K562 (cell line): Measurements from ENCODE around the gene GALNS. TPM values are rescaled to one million over a fixed set of nuclear protein-coding genes. Genes with fewer than 3 reads are reported as not detected.

ENCODE experiments used
- ARID4B ChIP-seq: sonication (generic); formaldehyde crosslinking; IDR thresholded peaks from 2 replicates; pipeline ENCODE4 v1.8.0; 2022; ENCODE audit warnings: mild to moderate bottlenecking, missing genetic modification reagents
- ATF3 ChIP-seq, 2 experiments: fragments of 450-650 bp in 1 of 2; sonication (generic) in 1 of 2; formaldehyde crosslinking in 1 of 2; IDR thresholded peaks in 1 of 2; conservative IDR thresholded peaks in 1 of 2; 2 replicates each; pipeline versions ENCODE4 v1.6.1 to v1.8.1; 2016 to 2023; ENCODE audit warnings: mild to moderate bottlenecking in 2 of 2, moderate library complexity in 2 of 2, inconsistent platforms in 1 of 2, missing genetic modification reagents in 1 of 2
- ATF7 ChIP-seq: fragments of 450-650 bp; IDR thresholded peaks from 2 replicates; pipeline ENCODE4 v1.7.1; 2014; ENCODE audit warnings: mild to moderate bottlenecking, moderate library complexity
- BCLAF1 ChIP-seq, 2 experiments: fragments of 450-650 bp in 1 of 2; IDR thresholded peaks; 2 replicates each; pipeline ENCODE4 v1.6.1; 2011 to 2017; ENCODE audit warnings: low read depth in 2 of 2, antibody characterized with exemption in 1 of 2, borderline replicate concordance in 1 of 2, low read length in 1 of 2, mild to moderate bottlenecking in 1 of 2, mixed read lengths in 1 of 2; ENCODE audit not compliant: control insufficient read depth in 1 of 2
- ETS1 ChIP-seq: conservative IDR thresholded peaks from 2 replicates; pipeline ENCODE4 v1.6.1; 2011; ENCODE audit warnings: low read depth, mild to moderate bottlenecking, low read length; ENCODE audit not compliant: control insufficient read depth
- HCFC1 ChIP-seq: IDR thresholded peaks from 2 replicates; pipeline ENCODE4 v1.6.1; 2012; ENCODE audit warnings: low read depth, low read length, improper control_type of control experiment
- MIER1 ChIP-seq: fragments of 450-650 bp; IDR thresholded peaks from 2 replicates; pipeline ENCODE4 v1.6.1; 2016; ENCODE audit warnings: antibody characterized with exemption, mild to moderate bottlenecking, low read depth
- PRMT5 ChIP-seq: sonication (generic); formaldehyde crosslinking; IDR thresholded peaks from 2 replicates; pipeline ENCODE4 v1.5.0; 2020; ENCODE audit warnings: missing genetic modification reagents
- SAFB2 ChIP-seq: fragments of 200-400 bp; formaldehyde crosslinking; IDR thresholded peaks from 2 replicates; pipeline ENCODE4 v1.6.1; 2018; ENCODE audit warnings: borderline replicate concordance, low read length, low read depth, moderate library complexity; ENCODE audit not compliant: severe bottlenecking
- SIN3B ChIP-seq: fragments of 450-650 bp; IDR thresholded peaks from 2 replicates; pipeline ENCODE4 v1.6.1; 2017; ENCODE audit warnings: low read depth, mild to moderate bottlenecking, moderate library complexity
- ZNF121 ChIP-seq: sonication (generic); formaldehyde crosslinking; conservative IDR thresholded peaks from 2 replicates; pipeline ENCODE4 v1.8.0; 2022; ENCODE audit warnings: missing genetic modification reagents
- ZNF384 ChIP-seq: IDR thresholded peaks from 2 replicates; pipeline ENCODE4 v1.6.1; 2012; ENCODE audit warnings: low read depth, low read length, improper control_type of control experiment
- ZNF740 ChIP-seq, 3 experiments: fragments of 200-800 bp in 1 of 3; sonication (Bioruptor generic) in 1 of 3; sonication (generic) in 1 of 3; formaldehyde crosslinking in 1 of 3; IDR thresholded peaks; 2 replicates each; pipeline versions ENCODE4 v1.6.1 to v1.8.0; 2016 to 2022; ENCODE audit warnings: mild to moderate bottlenecking in 2 of 3, missing compliant biosample characterization in 2 of 3, missing genetic modification characterization in 2 of 3, missing genetic modification reagents in 1 of 3
- polyA plus RNA-seq, 8 experiments: library from polyadenylated mRNA; depleted of rRNA in 4 of 8; stranded (reverse) in 5 of 8; unstranded in 3 of 8; fragments of >200 nt; fragmentation: Nextera tagmentation in 2 of 8; fragmentation: Illumina TruSeq in 1 of 8; extraction: Ambion mirVana in 2 of 8; extraction: Trizol in 1 of 8; gene quantifications; 2 replicates each; pipeline versions ENCODE4 v1.2.1 to v1.2.3, GENCODE V29; 2011 to 2014; ENCODE audit warnings: inconsistent platforms in 1 of 8, missing spikeins in 1 of 8
- total RNA-seq, 7 experiments: library from RNA; depleted of rRNA in 6 of 7; stranded (reverse); fragments of >200 nt in 6 of 7; fragmentation: Illumina TruSeq in 2 of 7; extraction: Trizol in 2 of 7; gene quantifications; 2 replicates each; pipeline versions ENCODE4 v1.2.1 to v1.2.3, GENCODE V29; 2011 to 2021; ENCODE audit warnings: low replicate concordance in 1 of 7

GALNS gene
- total and polyA plus RNA-seq, 9 of the 15 experiments (the other 6 are each of a cell fraction or from before 2014, with no cell fraction given), result 0.38 to 13.2 (median 4.3) TPM

- TF ChIP-seq ARID4B (CRISPR knock-in tag) (peak; percentile 95), ATF3 (IDR thresholded peaks at IDR 0.05) (no peak), ATF3 (CRISPR knock-in tag; conservative IDR thresholded peaks at IDR 0.05) (no peak; the same call in none of the 2 replicates), BCLAF1 (IDR thresholded peaks at IDR 0.05; ENCODE audit: borderline replicate concordance in 1 of 2, control insufficient read depth in 1 of 2, low read depth in 2 of 2, low read length in 1 of 2) (0 out of 4 replicates have a peak, but pooled peaks of 1 of the 2 experiments have one; percentile 27), ETS1 (peak; percentile 36), MIER1 (no peak), ZNF740 (CRISPR knock-in tag; IDR thresholded peaks at IDR 0.05) (peak; percentile 81), ZNF740 (tag; IDR thresholded peaks at IDR 0.05) (0 out of 4 replicates have a peak, but pooled peaks of 1 of the 2 experiments have one; percentile 13), HCFC1 (peak; percentile 38; the same call in 1 of the 2 replicates), ZNF384 (peak; percentile 9; the same call in 1 of the 2 replicates), ATF7 (peak; percentile 65; the same call in 1 of the 2 replicates), SAFB2 (no peak), PRMT5 (CRISPR knock-in tag) (no peak), SIN3B (peak; percentile 54), ZNF121 (CRISPR knock-in tag) (peak; percentile 65)
These were observed 71.4 kb downstream of the GALNS start, which contains the start of gene PIEZO1 (continued) for GRCh38 chr16:88785106-88785924.
